GM13977 (cell line): ENCODE data around the gene RACGAP1.

Experiments used
- DNase-seq: peaks from one replicate; pipeline ENCODE4 v3.0.0; 2012; ENCODE audit warnings: low spot score
- in situ Hi-C: fragments of 300-500 bp; cut with MboI; formaldehyde crosslinking; loops from one replicate; pipeline ENCODE4 v1.12.0; 2022; ENCODE audit warnings: low sequenced_read_pairs, low pct_unique_long_range_greater_than_20kb, mixed read lengths, inconsistent platforms; ENCODE audit not compliant: unreplicated experiment
- TF ChIP-seq, protein P1 (sequence below): IDR thresholded peaks from 2 replicates; pipeline ENCODE4 v1.5.1; 2012; ENCODE audit warnings: mild to moderate bottlenecking, control low read depth; ENCODE audit not compliant: insufficient read depth; ENCODE audit errors: extremely low read depth, missing control alignments

RACGAP1 gene

DNA sequence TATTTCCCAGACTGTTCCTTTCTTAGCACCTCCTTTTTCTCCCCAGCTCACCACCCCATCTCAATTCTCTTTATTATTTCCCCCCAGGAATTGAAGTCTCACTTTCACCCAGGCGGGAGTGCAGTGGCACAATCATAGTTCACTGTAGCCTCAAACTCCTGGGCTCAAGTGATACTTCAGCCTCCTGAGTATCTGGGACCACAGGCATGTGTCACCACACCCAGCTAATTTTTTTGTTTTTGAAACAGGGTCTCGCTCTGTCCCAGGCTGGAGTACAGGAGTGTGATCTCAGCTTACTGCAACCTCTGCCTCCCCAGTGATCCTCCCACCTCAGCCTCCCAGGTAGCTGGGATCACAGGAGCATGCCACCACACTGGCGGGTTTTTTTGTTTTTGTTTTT is 11.0 kb downstream of the RACGAP1 start:
- TF ChIP-seq, protein P1, sequence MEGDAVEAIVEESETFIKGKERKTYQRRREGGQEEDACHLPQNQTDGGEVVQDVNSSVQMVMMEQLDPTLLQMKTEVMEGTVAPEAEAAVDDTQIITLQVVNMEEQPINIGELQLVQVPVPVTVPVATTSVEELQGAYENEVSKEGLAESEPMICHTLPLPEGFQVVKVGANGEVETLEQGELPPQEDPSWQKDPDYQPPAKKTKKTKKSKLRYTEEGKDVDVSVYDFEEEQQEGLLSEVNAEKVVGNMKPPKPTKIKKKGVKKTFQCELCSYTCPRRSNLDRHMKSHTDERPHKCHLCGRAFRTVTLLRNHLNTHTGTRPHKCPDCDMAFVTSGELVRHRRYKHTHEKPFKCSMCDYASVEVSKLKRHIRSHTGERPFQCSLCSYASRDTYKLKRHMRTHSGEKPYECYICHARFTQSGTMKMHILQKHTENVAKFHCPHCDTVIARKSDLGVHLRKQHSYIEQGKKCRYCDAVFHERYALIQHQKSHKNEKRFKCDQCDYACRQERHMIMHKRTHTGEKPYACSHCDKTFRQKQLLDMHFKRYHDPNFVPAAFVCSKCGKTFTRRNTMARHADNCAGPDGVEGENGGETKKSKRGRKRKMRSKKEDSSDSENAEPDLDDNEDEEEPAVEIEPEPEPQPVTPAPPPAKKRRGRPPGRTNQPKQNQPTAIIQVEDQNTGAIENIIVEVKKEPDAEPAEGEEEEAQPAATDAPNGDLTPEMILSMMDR = no peak
- in situ Hi-C loops = no loop called here
- DNase-seq = no peak

DNA sequence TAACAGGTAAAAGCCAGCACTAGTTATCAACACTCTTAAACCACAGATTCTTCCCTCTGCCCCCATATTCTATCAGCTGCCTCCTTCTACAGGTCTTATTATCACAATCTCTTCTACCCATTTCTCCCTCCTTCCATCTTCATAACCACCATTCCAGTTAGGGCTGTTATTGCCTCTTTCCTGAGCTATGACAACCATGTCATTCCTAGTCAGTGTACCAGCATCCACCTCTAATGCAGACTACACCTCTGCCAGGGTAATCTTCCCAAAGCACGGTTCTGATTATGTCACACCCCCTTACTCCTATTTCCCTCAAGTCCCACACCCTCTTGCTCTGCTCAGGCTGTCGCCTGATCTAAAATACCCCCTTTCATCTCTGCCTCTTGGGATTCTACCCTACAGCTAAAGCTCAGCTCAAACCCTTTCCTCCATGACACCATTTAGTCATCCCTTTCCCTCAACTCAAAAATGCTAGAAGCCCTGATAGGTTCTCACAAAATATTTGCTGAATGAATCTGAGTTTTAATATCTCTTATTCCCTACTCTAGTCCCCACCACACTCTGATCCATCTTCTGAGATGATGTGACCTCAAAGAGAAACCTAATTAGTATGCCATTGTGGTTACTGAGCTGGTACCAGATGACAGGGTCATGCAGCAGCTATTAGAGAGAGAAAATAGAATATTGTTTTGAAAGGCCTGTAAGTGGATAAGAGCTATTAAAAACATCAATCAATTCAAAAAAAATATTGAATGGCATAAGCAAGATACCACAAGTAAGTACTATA is 11.7 kb downstream of the RACGAP1 start:
- in situ Hi-C loops = no loop called here
- DNase-seq = no peak
- TF ChIP-seq, protein P1 = no peak

DNA sequence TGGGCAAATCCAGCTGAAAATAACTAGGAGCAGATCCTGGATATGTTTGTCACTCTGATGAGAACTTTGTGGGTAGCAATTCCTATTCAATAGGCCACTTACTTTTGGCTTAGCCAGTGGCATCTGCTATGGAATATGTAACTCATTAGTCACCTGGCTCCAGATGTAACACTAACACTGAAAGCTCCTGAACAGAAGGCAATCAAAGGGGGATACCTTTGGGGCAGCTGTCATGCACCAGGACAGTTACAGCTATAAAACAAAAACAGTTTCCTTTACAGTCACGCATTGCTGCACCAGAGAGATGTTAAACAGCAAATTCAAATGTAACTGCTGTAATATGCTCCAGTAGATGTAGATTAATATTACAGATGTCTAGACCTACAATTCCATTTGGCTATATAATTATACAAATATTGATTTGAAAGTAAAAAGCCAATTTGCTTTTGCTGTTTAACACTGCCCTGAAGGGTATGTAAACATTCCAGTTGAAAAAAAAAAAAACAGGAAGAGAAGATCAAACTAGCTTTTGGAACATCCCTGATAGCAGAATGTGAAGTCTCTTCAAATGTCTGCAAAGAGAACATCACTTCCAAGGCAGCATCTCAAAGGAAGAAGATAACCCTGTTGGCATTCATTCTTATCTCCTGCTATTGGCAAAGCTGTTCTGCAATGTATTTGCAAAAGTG is 18.4 kb downstream of the RACGAP1 start:
- DNase-seq = no peak
- TF ChIP-seq, protein P1 = no peak

GRCh38 chr12:50006280-50006679 is 19.0 kb downstream of the RACGAP1 start:
- in situ Hi-C loops = no loop called here
- TF ChIP-seq, protein P1 = no peak
- no peak for DNase-seq

More for the DNA sequence above, 18.4 kb downstream of the RACGAP1 start:
- in situ Hi-C loops = no loop called here

GRCh38 chr12:50005175-50005574 is 20.1 kb downstream of the RACGAP1 start:
- in situ Hi-C loops = no loop called here
- TF ChIP-seq, protein P1 = no peak
- no peak for DNase-seq

GRCh38 chr12:50004696-50005095 is 20.6 kb downstream of the RACGAP1 start:
- in situ Hi-C loops = no loop called here
- no peak for DNase-seq
- TF ChIP-seq, protein P1 = no peak
